ENCODE results near the gene SLC25A44.

- no peak for TF ChIP-seq POLR2A (IDR thresholded peaks at IDR 0.05; ENCODE audit: low read depth, low read length)
- TF ChIP-seq POLR2AphosphoS5 (IDR thresholded peaks at IDR 0.05; ENCODE audit: low read depth, low read length), result no peak
- no peak for TF ChIP-seq TAF1 (IDR thresholded peaks at IDR 0.05; ENCODE audit: borderline replicate concordance, low read depth, low read length)
These were observed 30.2 kb upstream of the SLC25A44 start for GRCh38 chr1:156163712-156164111.
